Amygdala (tissue), 56 donors: Measurements from ENCODE around the gene TFG.

Experiments used
- DNase-seq, 56 donors: peaks; one replicate each; lab custom pipeline; 2025; lab: John Stamatoyannopoulos, UW

TFG gene

DNA sequence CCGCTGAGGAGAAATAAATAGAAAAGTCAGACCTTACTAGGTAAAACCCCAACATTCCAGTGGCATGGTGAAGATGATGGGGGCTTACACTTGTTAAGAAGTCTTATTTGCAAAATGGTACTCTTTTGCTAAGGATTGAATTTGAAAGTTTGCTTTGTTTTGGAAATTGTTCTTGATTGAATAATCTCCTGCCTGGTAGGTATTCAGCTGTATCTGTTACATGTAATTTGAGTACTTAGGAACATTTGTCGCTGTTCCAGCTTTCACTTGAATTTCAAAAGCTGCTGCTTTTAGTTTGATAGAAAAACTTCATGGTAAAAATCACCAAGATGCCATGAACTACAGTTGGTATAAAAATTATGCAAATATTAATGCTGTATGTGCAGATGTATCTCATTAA is 44.6 kb downstream of the TFG start:
- no peak for DNase-seq

- no peak for DNase-seq
Observed at GRCh38 chr3:100754563-100755334, 45.5 kb downstream of the TFG start.

DNA sequence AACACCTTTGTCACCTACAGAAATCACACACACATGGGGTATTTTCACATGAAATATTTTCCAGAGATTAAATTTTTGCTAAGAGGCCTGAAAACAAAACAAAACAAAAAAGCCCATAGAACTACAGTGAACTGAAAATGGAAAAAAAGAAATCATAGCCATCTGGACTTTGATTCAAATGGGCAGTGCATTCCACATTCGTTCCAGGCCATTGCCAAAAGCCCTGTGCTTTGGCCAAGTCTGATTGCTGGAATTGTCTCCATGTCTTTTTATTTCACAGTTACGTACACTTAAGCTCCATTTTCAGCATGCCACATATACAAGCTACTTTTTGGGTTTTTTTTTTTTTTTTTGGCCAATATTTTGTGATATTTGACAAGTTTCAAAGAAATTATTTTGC is 47.1 kb downstream of the TFG start:
- no peak for DNase-seq

GRCh38 chr3:100759159-100759558 is 49.9 kb downstream of the TFG start:
- no peak for DNase-seq

DNA sequence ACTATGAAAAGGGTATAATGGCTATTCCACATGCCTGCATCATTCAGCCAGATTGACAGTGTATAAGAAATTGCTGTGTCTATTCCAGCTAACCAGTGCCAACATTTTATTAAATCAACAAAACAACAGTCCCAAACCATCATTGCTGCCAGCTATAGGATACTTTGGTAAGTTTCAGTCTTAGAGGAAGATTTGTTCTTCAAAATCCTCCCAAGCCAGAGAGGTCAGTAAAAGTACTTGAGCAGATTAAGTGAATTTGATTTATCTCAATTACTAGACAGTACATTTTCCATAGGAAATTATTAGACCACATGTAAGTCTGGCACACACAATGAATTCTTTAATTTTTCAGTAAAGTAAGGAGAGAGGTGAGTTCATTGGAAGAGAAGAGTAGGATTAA is 50.7 kb downstream of the TFG start:
- DNase-seq, result no peak

GRCh38 chr3:100760377-100760776 is 51.1 kb downstream of the TFG start:
- no peak for DNase-seq

DNA sequence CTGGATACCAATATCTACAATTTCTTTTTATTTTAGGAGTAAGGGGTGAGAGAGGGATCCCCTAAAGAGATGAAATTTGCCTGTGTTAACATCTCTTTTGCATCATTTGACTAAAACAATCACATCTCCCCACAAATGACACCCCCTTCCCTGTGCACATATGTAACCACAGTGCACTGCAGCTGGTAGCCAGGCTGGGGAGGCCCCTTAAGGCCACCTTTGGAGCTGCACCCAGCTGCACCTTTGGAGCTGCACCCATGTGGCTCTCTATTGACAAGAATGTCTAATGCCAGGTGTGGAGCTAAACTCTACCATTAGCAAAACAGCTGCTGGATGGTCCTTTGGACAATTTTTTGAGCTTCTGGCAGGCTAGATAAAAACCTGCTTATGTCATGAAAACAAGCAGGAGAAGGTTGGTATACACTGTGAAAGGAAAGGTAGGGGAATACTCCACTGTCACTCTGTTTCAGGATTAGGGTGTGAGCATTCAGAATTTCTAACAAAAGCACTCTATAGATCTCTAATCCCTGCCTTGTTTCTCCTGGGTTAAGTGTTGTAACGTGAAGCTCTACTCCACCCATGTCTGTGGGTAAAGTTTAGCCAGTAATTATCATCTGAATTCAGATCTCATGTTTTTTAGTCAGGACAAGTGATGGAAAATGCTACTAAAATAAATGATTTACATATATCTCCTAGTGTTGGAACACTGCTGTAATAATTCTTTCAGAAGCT is 52.1 kb downstream of the TFG start:
- DNase-seq, result no peak

- no peak for DNase-seq
Observed at GRCh38 chr3:100761951-100762350, 52.7 kb downstream of the TFG start.

DNA sequence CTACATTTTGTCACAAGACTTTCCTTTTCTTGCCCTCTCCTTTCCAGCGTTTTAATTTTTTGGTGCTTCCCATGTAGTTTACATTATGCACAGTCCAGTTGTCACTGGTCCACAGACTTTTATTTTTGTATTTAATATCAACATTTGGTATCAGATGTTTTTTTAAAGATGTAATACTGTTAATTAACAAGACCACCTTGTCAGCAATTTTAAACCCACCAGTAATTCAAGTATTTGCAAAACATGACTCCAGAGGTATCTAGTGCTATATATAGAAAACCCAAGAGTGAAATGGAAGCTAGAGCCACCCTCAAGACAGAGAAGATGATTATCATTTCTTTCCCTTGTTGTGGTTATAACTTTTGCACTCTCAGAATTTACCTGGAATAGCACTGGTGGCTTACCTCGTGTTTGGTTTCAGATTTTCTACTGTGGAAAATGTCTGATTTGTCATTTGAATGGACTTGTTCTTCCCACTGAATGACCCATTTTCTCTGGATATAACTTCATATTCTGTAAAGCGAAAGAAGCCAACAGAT is 56.2 kb downstream of the TFG start:
- no peak for DNase-seq

GRCh38 chr3:100766069-100766468 is 56.8 kb downstream of the TFG start:
- DNase-seq, result no peak

DNA sequence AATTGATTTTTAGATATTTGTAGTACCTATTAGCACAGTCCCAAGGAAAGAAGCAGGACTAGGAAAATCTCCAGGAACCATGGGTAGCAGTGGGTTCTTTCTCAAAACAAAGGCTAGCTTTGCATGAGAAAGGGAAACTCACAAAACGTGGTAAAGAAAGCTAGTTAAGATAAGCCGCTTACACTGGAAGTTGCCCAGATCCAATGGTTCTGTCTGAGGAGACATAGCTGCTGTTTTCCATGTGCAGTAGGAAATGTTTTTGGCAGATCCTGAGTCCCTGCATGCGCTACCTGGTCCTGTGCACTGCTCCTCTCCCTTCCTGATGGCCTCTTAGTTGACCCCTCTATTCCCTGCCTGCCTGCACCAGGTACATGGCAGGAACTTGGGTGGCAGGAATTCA is 60.4 kb downstream of the TFG start:
- no peak for DNase-seq

- no peak for DNase-seq
Observed at GRCh38 chr3:100775226-100775625, 65.9 kb downstream of the TFG start.

DNA sequence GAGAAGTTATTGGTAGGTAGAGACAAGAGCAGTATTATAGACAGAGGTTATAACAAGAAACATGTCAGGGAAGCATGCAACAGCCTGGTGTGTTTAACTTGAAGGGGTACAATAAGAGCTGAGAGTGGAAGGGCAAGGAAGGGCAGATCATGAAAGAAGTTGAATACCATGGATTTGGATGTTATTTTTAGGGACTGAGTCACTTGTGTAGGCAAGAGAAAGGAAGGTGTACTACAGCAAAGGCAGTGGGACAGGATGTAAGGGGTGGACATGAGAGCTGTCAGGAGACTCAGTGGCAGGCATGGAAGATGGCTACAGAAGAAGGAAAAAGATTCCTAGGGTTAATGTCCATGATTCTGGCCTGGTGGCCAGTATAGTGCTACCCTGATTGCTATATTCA is 66.4 kb downstream of the TFG start:
- DNase-seq, result no peak

DNA sequence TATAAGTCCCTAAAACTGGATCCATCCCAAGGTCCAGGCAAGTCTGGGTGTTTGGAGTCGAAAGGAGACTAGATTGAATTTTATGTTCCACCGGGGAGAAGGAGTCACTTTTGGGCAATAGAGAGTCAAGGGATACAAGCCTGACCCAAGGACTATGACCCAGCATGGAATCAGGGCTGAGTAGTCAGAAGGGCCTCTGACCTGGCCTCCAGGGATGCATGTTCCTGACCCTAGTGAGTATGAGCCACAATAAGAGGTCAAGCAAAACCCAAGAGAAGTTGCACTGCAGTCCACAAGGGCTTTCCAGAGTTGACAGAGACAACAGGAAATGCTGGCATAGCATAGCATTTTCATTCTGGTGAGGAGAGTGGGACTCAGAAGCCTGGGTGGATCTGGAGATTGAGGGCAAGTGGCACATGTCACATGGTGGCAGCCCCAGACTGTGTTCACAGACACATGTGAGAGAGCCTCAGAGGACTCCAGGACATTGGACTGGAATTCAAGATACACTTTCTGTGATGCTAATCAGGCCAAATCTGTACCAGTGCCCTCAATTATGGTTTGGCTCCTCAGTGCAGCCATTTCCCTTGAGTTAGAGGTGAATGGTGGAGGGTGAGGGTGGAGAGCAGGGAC is 66.9 kb downstream of the TFG start:
- DNase-seq, result no peak

DNA sequence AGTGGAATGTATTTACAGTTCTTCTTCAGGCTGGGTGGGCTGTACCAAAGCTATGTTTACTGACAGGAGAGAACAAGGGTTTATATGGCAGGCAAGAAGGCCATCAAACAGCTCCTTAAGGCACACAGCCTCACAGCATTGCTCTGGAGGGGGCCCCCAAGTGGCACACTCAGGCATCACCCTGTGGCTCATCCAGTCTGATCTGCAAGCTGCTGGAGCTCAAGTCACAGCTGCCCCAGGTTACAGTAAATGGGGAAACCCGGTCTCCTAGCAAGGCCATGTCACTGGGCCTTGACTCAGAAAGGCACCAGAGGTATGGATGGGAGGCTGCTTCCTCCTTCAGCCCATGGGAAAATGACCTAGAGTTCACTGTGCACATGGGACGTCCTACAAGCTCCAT is 67.5 kb downstream of the TFG start:
- no peak for DNase-seq

DNA sequence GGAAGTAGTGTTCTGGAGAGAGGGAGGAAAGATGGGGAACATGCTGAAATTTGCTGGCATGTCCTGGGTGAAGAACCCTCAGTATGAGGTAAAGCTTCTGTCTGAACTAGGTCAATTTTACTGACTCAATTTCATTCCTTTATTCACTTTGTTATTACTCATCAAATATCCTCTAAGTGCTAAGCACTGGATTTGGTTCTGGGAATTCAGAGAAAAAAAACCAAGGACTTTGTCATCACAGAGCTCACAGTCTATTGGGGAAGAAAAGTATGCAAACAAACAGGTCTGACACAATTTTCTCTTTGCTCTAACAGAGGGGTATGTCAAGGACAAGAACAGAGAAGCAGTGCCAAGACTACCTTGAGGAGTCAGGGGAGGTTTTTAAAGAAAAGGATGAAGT is 68.0 kb downstream of the TFG start:
- DNase-seq, result no peak

GRCh38 chr3:100779480-100779879 is 70.2 kb downstream of the TFG start:
- no peak for DNase-seq

- no peak for DNase-seq
Observed at GRCh38 chr3:100780071-100780622, 70.9 kb downstream of the TFG start.

- DNase-seq, result no peak
Observed at GRCh38 chr3:100781301-100781700, 72.0 kb downstream of the TFG start.

DNA sequence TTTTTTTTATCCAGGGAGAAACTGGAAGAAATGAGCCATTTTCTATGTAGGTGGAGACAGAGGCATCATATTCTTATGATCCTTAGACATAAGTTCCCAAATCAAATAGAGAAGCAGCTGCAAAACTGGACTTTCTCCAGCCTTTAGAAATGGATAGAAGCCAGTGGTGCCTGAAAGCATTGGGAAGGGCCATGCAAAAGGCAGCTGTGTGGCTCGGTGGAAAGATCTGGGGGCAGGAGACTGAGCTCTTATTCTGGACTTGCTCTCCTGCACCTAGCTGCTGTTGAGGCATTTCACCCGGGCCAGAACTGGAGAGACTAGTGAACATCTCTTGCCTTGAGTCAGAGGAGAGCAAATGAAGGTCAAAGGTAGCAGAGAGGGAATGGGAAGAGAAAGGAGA is 73.1 kb downstream of the TFG start:
- no peak for DNase-seq

DNA sequence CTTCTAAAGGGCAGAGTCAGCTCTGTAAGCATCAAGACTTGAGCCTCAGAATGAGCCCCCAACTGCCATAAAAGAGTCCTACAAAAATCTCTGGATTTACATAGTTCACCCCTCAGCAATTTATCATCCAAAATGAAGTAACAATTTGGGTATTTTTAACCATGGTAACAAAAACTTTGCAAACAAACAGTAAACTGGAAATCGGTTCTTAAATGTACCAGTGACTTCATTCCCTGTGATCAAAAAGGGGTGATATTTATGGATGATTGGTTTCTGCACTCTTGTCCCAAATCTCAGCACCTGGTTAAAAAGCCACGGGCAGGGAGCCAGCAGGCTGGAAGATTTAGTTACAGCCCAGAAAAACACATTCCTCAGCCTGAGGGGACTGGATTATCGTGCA is 73.6 kb downstream of the TFG start:
- DNase-seq, result no peak
